LNCAP (cell line): ENCODE measurements around the gene GADD45B.

ENCODE experiments used
- TF ChIP-seq, protein P1 (sequence below): fragments of 450-650 bp; IDR thresholded peaks from 2 replicates; pipeline ENCODE4 v1.5.1; 2017; ENCODE audit warnings: mild to moderate bottlenecking

The GADD45B gene

DNA sequence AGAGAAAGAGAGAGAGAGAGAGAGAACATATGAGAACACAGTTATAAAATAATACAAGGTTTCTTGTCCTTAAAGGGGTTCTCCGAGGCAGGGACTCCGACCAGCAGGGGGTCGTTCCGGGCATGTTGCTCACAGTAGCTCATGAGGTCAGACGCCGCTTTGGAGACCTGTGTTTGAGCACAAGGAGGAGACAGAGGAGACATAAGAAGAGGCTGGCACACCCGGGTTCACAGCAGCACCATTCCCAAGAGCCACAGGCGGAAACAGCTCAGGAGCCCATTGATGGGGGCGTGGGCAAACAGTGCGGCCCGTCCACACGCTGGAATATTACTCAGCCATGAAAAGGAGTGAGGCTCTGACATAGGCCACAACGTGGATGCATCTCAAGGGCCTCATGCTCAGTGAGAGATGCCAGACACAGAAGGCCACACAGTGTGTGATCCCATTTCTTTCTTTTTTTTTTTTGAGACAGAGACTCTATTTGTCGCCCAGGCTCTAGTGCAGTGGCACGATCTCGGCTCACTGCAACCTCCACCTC is 39.1 kb downstream of the GADD45B start:
- TF ChIP-seq, protein P1, sequence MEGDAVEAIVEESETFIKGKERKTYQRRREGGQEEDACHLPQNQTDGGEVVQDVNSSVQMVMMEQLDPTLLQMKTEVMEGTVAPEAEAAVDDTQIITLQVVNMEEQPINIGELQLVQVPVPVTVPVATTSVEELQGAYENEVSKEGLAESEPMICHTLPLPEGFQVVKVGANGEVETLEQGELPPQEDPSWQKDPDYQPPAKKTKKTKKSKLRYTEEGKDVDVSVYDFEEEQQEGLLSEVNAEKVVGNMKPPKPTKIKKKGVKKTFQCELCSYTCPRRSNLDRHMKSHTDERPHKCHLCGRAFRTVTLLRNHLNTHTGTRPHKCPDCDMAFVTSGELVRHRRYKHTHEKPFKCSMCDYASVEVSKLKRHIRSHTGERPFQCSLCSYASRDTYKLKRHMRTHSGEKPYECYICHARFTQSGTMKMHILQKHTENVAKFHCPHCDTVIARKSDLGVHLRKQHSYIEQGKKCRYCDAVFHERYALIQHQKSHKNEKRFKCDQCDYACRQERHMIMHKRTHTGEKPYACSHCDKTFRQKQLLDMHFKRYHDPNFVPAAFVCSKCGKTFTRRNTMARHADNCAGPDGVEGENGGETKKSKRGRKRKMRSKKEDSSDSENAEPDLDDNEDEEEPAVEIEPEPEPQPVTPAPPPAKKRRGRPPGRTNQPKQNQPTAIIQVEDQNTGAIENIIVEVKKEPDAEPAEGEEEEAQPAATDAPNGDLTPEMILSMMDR = no peak

GRCh38 chr19:2516727-2517126 is 40.8 kb downstream of the GADD45B start:
- TF ChIP-seq, protein P1 = no peak

- TF ChIP-seq, protein P1 = no peak
Observed at GRCh38 chr19:2517881-2518601, 42.1 kb downstream of the GADD45B start.

DNA sequence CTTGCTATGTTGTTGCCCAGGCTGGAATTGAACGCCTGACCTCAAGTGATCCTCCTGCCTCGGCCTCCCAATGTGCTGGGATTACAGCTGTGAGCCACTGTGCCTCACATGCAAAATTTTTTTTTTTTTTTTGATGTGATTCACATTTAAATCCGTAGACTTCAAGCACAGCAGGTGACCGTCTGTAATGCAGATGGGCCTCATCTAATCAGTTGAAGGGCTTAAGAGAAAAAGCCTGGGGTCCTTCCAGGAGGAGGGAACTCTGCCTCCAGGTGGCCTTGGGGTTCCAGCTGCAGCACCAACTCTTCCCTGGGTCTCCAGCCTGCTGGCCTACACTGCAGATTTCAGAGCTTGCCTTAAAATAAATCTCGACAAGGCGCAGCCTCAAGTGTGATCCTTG is 43.6 kb downstream of the GADD45B start:
- TF ChIP-seq, protein P1 = no peak

DNA sequence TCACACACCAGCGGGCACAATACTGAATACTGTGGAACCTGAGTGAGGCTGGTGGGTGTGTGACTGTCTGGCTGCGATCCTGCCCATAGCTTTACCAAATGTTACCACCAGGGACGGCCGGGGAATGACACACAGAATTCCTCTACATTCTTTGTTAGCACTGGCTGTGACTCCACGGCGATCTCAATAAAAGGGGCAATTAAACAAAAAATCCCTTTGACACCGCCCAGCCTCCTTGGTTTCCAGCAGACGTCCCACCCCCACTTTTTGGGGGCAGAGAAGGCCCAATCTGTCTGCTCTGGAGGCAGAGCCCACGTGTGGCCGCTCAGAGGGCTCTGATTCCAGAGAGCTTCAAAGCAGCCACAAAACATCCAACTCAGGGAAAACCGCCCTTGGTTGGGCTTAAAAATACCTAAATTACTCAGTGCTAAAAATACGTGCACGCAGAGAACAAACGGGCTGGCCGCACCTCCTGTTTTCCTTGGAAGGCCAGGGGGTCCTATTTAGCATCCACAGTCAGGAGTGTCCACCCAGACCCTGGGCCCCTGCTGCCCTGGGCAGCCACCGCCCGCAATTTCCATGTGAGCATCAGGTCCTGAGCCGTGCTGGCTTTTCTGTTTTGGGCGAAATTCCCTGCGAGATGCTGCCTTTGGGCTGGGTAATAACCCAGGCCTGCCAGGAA is 47.8 kb downstream of the GADD45B start:
- TF ChIP-seq, protein P1 = no peak

DNA sequence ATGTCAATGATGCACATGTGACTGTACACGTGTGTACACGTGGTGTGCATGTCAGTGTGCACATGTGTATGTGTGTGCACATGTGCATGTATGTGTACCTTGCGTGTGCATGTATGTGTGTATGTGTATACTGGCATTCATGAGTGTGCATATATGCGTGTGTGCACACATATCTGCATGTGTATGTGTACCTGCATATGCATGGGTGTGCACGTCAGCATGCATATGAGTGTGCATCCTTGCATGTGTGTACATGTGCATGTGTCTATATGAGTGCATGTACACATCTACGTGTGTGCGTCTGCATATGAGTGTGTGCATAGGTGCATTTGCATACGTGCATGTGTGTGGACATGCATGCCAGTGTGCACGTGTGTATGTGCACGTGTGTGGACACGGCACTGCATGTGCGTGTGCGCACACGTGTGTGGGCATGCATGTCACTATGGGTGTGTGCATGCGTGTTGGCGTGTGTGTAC is 48.5 kb downstream of the GADD45B start:
- TF ChIP-seq, protein P1 = no peak

DNA sequence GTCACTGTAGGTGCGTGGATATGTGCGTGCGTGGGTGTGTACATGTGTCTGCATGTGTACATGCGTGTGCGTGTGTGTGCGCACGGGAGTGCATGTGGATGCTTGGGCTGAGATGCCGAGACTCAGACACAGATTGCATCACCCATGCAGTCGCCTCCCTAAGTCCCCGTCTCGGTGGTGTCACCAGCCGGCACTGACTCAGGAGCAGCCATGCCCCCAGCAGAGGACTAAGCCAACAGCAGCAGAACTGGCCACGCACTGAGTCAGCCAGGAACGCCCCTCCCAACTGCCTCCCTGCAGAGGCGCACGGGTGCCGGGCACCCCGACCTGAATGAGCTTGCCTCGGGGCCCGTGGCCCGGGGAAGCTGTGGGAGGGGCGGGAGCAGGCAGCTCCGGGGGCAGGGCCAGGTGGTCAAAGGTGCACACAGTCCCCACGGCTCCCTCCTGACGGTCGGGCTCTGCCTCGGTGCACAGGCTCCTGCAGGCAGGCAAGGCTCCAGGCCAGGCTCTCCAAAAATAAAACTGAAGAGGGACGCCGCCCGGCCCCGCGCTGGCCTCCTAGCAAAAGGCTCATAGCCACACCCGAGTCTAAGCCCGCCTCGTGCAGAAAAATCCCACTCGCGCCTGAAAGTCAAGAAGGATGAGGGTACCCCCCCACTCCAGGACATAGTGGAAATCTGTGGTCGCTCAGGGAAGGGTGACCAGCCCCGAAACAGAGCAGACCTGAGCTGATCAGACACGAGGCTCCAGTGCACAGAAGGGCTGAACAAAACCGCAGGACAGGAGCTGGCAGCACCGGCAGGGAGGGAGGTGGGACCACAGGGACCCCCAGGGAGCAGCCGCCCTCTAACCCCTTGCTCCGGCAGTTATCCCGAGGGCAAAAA is 49.2 kb downstream of the GADD45B start:
- TF ChIP-seq, protein P1 = no peak
